ENCODE results near the gene PIR. TPM values are rescaled to one million over a fixed set of nuclear protein-coding genes. Genes with fewer than 3 reads are reported as not detected.

PIR gene
- total and polyA plus RNA-seq, 2 experiments from 2014 or later, result 14.3 to 18.6 TPM

GRCh38 chrX:15475021-15475420 lies 18.1 kb downstream of the PIR start:
- no peak for DNase-seq (ENCODE audit: low spot score)
- H4K20me1 ChIP-seq (ENCODE audit: insufficient read depth, poor library complexity, severe bottlenecking), result no peaks in the 10 kb centered on the region
- no peaks in the 10 kb centered on the region for H3K27me3 ChIP-seq
- WGBS (ENCODE audit: low lambda C conversion rate, missing lambda C conversion rate), result 78% methylated on average over 5 of the region's 5 CpGs
- no peak overlapping the region for H3K27ac ChIP-seq
- no peak overlapping the region for H3K4me2 ChIP-seq
- no peaks in the 10 kb centered on the region for H3K36me3 ChIP-seq (replicated peaks; ENCODE audit: insufficient read depth, low read depth)
- H3K9me2 ChIP-seq (replicated peaks; ENCODE audit: insufficient read depth), result no peaks in the 10 kb centered on the region
- H3K4me1 ChIP-seq (ENCODE audit: insufficient read depth), result no peaks in the 10 kb centered on the region
- H3K4me3 ChIP-seq, result no peak overlapping the region
- H3K9me3 ChIP-seq (ENCODE audit: low read depth), result no peaks in the 10 kb centered on the region
- TF ChIP-seq EZH2phosphoT487 (IDR thresholded peaks at IDR 0.05; ENCODE audit: low read depth, severe bottlenecking, unreplicated experiment), result no peak
- no peak for TF ChIP-seq EZH2 (IDR thresholded peaks at IDR 0.05; ENCODE audit: borderline replicate concordance)
- no peak for TF ChIP-seq CTCF (IDR thresholded peaks at IDR 0.05; ENCODE audit: poor library complexity)
- no peak overlapping the region for H2AFZ ChIP-seq
- no peaks in the 10 kb centered on the region for H3K79me2 ChIP-seq

- H3K4me1 ChIP-seq (ENCODE audit: insufficient read depth), result no peaks in the 10 kb centered on the region
- DNase-seq (ENCODE audit: low spot score), result no peak
- H2AFZ ChIP-seq, result no peak overlapping the region
- H3K9me3 ChIP-seq (ENCODE audit: low read depth), result no peaks in the 10 kb centered on the region
- H3K27ac ChIP-seq, result no peak overlapping the region
- no peaks in the 10 kb centered on the region for H4K20me1 ChIP-seq (ENCODE audit: insufficient read depth, poor library complexity, severe bottlenecking)
- no peak for TF ChIP-seq EZH2 (IDR thresholded peaks at IDR 0.05; ENCODE audit: borderline replicate concordance)
- TF ChIP-seq EZH2phosphoT487 (IDR thresholded peaks at IDR 0.05; ENCODE audit: low read depth, severe bottlenecking, unreplicated experiment), result no peak
- TF ChIP-seq CTCF (IDR thresholded peaks at IDR 0.05; ENCODE audit: poor library complexity), result no peak
- WGBS (ENCODE audit: low lambda C conversion rate, missing lambda C conversion rate), result 77% methylated on average over 4 of the region's 4 CpGs
- H3K9me2 ChIP-seq (replicated peaks; ENCODE audit: insufficient read depth), result no peaks in the 10 kb centered on the region
- no peaks in the 10 kb centered on the region for H3K36me3 ChIP-seq (replicated peaks; ENCODE audit: insufficient read depth, low read depth)
- H3K4me3 ChIP-seq, result no peak overlapping the region
- H3K4me2 ChIP-seq, result no peak overlapping the region
- no peaks in the 10 kb centered on the region for H3K79me2 ChIP-seq
- H3K27me3 ChIP-seq, result no peaks in the 10 kb centered on the region
Measured at GRCh38 chrX:15474028-15474427, 19.1 kb downstream of the PIR start.

- no peak overlapping the region for H3K4me2 ChIP-seq
- no peaks in the 10 kb centered on the region for H3K9me3 ChIP-seq (ENCODE audit: low read depth)
- H4K20me1 ChIP-seq (ENCODE audit: insufficient read depth, poor library complexity, severe bottlenecking), result no peaks in the 10 kb centered on the region
- H3K36me3 ChIP-seq (replicated peaks; ENCODE audit: insufficient read depth, low read depth), result no peaks in the 10 kb centered on the region
- H3K27me3 ChIP-seq, result no peaks in the 10 kb centered on the region
- TF ChIP-seq EZH2 (IDR thresholded peaks at IDR 0.05; ENCODE audit: borderline replicate concordance), result no peak
- TF ChIP-seq EZH2phosphoT487 (IDR thresholded peaks at IDR 0.05; ENCODE audit: low read depth, severe bottlenecking, unreplicated experiment), result no peak
- no peak for TF ChIP-seq CTCF (IDR thresholded peaks at IDR 0.05; ENCODE audit: poor library complexity)
- no peak overlapping the region for H2AFZ ChIP-seq
- H3K4me3 ChIP-seq, result no peak overlapping the region
- no peaks in the 10 kb centered on the region for H3K4me1 ChIP-seq (ENCODE audit: insufficient read depth)
- no peaks in the 10 kb centered on the region for H3K79me2 ChIP-seq
- H3K27ac ChIP-seq, result no peak overlapping the region
- H3K9me2 ChIP-seq (replicated peaks; ENCODE audit: insufficient read depth), result no peaks in the 10 kb centered on the region
- no peak for DNase-seq (ENCODE audit: low spot score)
Measured at GRCh38 chrX:15472531-15472930, 20.6 kb downstream of the PIR start.

- TF ChIP-seq CTCF (IDR thresholded peaks at IDR 0.05; ENCODE audit: poor library complexity) (peak; percentile 90), EZH2 (IDR thresholded peaks at IDR 0.05; ENCODE audit: borderline replicate concordance) (no peak), EZH2phosphoT487 (IDR thresholded peaks at IDR 0.05; ENCODE audit: low read depth, severe bottlenecking, unreplicated experiment) (no peak)
- Histone ChIP-seq H3K4me1 (ENCODE audit: insufficient read depth) (no peaks in the 10 kb centered on the region), H3K27ac (no peak overlapping the region), H3K36me3 (replicated peaks; ENCODE audit: insufficient read depth, low read depth) (no peaks in the 10 kb centered on the region), H3K9me3 (ENCODE audit: low read depth) (no peaks in the 10 kb centered on the region), H3K79me2 (no peaks in the 10 kb centered on the region), H4K20me1 (ENCODE audit: insufficient read depth, poor library complexity, severe bottlenecking) (no peaks in the 10 kb centered on the region), H2AFZ (no peak overlapping the region), H3K9me2 (replicated peaks; ENCODE audit: insufficient read depth) (no peaks in the 10 kb centered on the region), H3K4me3 (no peak overlapping the region), H3K27me3 (no peaks in the 10 kb centered on the region), H3K4me2 (no peak overlapping the region)
- 30% methylated on average over 3 of the region's 3 CpGs for WGBS (ENCODE audit: low lambda C conversion rate, missing lambda C conversion rate)
- peak; percentile 84 for DNase-seq (ENCODE audit: low spot score)
Measured at GRCh38 chrX:15471028-15471427, 22.1 kb downstream of the PIR start.

Measured in hepatocyte (in vitro differentiated cells).